ENCODE results near the gene FXYD6.

The FXYD6 gene

GRCh38 chr11:117840881-117841550, 35.4 kb downstream of the FXYD6 start:
- TF ChIP-seq CTCF (IDR thresholded peaks at IDR 0.05; ENCODE audit: low read depth, low read length, missing control alignments): no peak
- no peak for DNase-seq (ENCODE audit: extremely low read depth, low read depth)
- no peak overlapping the region for H3K4me3 ChIP-seq (replicated peaks; ENCODE audit: low read depth, low read length)

GRCh38 chr11:117839936-117840813, 36.3 kb downstream of the FXYD6 start:
- no peak overlapping the region for H3K4me3 ChIP-seq (replicated peaks; ENCODE audit: low read depth, low read length)
- TF ChIP-seq CTCF (IDR thresholded peaks at IDR 0.05; ENCODE audit: low read depth, low read length, missing control alignments): no peak
- DNase-seq (ENCODE audit: extremely low read depth, low read depth): no peak

DNA sequence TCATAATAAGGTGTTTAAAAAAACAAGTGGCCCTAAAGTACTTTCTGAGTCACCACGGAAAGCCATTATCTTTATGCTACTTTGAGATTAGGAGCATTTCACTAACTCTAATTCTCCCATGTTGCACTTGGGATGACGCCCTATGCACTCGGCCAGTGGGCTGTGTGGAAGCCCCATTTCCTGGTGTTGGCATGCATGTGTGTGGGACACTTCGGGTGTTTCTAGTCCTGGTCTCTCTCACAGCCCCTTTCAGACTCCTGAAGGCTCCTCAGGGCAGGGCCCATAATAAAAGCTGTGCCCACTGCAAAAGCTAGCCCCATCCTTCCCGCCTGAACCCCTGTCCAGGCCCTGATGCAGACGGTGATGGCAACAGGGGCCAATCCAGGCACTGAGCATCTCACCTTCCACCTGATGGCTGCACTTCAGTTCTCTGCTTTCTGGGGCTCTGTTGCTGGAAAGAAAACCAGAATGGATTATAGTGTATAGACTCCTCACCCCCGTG, 37.0 kb downstream of the FXYD6 start:
- TF ChIP-seq CTCF (IDR thresholded peaks at IDR 0.05; ENCODE audit: low read depth, low read length, missing control alignments): no peak
- DNase-seq (ENCODE audit: extremely low read depth, low read depth): no peak
- no peak overlapping the region for H3K4me3 ChIP-seq (replicated peaks; ENCODE audit: low read depth, low read length)

DNA sequence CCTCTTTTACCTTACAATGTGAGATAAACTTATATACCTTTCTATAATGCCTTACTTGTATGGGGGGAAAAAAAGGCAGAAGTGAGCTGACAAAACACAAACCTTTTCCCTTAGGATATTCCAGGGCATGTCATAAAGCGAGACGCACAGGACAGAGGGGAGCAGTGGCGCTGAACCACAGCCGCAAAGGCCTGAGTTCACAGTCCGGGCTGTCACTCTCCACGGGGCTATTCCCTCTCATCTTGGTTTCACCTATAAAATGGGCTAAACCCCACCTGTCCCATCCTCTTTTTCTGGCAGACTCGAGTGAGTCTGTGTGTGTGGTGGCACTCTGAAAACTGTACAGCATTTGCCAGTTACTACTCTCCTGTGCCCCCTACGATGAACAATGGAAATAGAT, 37.6 kb downstream of the FXYD6 start:
- no peak overlapping the region for H3K4me3 ChIP-seq (replicated peaks; ENCODE audit: low read depth, low read length)
- no peak for DNase-seq (ENCODE audit: extremely low read depth, low read depth)
- TF ChIP-seq CTCF (IDR thresholded peaks at IDR 0.05; ENCODE audit: low read depth, low read length, missing control alignments): no peak

- no peak overlapping the region for H3K4me3 ChIP-seq (replicated peaks; ENCODE audit: low read depth, low read length)
- TF ChIP-seq CTCF (IDR thresholded peaks at IDR 0.05; ENCODE audit: low read depth, low read length, missing control alignments): no peak
- DNase-seq (ENCODE audit: extremely low read depth, low read depth): no peak
Measured at GRCh38 chr11:117837791-117838190, 38.7 kb downstream of the FXYD6 start.

GRCh38 chr11:117837070-117837776, 39.2 kb downstream of the FXYD6 start:
- DNase-seq (ENCODE audit: extremely low read depth, low read depth): no peak
- H3K4me3 ChIP-seq (replicated peaks; ENCODE audit: low read depth, low read length): no peak overlapping the region
- TF ChIP-seq CTCF (IDR thresholded peaks at IDR 0.05; ENCODE audit: low read depth, low read length, missing control alignments): no peak

All from HFF-Myc (cell line).